T-helper 1 cell (primary cell): Measurements from ENCODE around the gene FIBP.
A peak's percentile ranks its signal among the peaks of the same experiment; 100 is the strongest.

Source experiments
- DNase-seq, 5 donors: peaks; one replicate each; pipeline ENCODE4 v3.0.0-alpha.2; 2012 to 2020

The FIBP gene

GRCh38 chr11:65869643-65870306 lies 18.5 kb downstream of the FIBP start:
- DNase-seq: no peak

- no peak for DNase-seq
Observed at GRCh38 chr11:65868907-65869306, 19.4 kb downstream of the FIBP start.

GRCh38 chr11:65868076-65868667 lies 20.1 kb downstream of the FIBP start:
- no peak for DNase-seq

DNA sequence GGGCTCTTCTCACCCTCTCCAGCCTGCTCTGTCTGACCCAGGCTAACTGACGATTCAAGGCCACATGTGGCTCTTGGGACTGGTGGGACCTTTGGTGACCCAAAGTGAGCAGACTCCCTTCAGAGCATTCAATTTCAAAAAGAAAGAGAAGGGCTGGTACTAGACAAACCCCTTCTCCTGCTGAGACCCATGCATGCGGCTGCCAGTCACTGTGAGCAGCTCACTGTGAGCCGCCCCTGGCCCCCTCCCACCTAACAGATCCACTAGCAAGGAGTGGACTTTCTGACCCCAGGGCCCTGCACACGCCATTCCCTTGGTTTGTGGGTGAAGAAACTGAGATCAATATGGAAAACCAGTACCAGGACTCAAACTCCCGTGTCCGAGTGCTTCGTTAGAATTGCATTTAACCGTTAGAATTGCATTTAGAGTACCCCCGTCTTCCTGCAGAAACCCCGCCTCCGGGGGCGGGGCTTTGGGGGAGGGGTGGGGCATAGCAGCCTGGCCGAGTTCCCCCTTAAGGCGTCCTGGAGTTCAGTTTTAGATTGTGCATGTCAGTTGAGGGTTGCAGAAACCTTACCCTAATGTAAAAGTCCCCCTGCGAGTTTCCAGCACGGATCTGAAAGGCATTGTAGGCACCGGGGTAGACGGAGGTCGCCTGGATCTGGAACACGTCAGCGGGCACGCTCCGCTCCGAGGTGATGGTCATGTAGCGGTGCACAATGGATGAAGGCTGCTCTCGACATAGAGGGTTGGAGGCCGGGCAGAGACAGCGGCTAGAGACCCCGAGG lies 20.8 kb downstream of the FIBP start:
- DNase-seq: no peak

- DNase-seq: no peak
Observed at GRCh38 chr11:65866509-65867283, 21.6 kb downstream of the FIBP start.

- DNase-seq: no peak
Observed at GRCh38 chr11:65865550-65866172, 22.6 kb downstream of the FIBP start.

GRCh38 chr11:65864706-65865471 lies 23.4 kb downstream of the FIBP start:
- DNase-seq: no peak

GRCh38 chr11:65863889-65864705 lies 24.2 kb downstream of the FIBP start:
- no peak for DNase-seq

DNA sequence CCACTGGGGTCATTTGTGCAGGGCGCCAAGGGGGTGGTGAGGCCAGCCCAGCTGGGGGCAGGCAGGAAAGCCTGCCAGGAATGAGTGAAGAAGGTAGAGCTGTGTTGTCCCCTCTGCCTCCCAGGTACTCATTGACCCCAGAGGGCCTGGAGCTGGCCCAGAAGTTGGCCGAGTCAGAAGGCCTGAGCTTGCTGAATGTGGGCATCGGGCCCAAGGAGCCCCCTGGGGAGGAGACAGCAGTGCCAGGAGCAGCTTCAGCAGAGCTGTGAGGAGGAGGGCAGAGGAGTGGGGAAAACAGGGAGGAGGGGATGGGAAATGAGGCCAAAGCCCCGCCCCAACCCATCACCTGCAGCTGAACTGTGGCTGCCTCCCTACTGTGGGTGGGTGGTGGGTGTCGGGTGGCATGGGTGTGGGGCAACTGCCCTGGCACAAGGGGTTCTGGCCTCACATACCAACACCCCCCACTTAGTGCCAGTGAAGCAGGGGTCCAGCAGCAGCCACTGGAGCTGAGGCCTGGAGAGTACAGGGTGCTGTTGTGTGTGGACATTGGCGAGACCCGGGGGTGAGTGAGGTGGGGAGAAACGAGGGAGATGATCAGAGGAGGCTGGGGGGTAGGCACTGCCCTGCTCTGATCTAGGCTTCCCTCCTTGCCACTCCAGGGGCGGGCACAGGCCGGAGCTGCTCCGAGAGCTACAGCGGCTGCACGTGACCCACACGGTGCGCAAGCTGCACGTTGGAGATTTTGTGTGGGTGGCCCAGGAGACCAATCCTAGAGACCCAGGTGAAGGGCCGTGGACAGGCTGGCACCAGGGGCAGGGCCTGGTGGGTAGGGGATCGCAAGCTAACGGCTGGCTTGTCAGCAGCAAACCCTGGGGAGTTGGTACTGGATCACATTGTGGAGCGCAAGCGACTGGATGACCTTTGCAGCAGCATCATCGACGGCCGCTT lies 25.1 kb downstream of the FIBP start:
- no peak for DNase-seq

DNA sequence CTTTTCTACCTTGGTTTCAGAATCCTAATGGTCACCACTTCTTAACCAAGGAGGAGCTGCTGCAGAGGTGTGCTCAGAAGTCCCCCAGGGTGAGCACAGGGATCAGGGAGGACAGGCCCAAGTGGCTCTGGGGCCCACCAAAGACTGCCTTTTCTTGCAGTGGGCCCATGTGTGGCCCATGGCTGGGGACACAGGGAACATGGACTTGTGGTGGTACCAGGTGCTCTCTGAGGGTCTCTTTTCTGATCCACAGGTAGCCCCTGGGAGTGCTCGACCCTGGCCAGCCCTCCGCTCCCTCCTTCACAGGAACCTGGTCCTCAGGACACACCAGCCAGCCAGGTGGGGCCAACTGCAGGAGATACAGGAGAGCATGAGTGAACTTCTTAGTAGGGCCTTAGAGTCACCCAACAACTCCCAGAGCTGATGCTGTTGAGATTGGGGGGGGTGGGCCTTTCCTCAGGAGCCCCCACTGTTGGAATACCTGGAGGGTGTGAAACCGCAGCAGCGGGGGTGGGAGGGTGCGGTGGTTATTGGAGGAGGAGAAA lies 26.0 kb downstream of the FIBP start:
- no peak for DNase-seq

DNA sequence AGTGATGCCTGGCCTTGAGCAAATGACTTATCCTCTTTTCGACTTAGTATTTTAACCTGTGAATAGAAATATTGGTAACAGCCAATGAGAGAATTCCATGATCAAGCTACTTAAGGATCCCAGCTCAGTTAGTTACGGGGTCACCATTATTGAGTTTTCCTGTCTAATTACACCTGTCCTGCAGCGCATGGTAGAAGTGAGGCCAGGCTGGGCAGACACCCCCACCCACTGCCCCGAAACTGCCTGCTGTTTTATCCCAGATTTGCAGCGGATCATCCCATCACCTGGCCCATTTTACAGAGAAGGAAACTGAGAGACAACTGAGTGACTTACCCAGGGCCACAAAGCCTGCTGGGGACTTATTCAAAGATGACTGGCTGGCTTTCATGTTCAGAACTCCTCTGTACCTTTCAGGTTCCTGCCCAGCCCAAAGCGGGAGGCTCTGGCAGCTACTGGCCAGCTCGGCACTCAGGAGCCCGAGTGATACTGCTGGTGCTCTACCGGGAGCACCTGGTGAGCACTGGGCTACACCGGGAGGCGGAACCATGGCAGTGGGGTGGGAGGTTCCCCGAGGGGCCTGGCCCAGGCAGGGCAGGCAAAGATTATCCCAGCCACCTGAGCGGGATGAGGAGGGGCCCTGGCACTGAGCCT lies 26.6 kb downstream of the FIBP start:
- DNase-seq: no peak

DNA sequence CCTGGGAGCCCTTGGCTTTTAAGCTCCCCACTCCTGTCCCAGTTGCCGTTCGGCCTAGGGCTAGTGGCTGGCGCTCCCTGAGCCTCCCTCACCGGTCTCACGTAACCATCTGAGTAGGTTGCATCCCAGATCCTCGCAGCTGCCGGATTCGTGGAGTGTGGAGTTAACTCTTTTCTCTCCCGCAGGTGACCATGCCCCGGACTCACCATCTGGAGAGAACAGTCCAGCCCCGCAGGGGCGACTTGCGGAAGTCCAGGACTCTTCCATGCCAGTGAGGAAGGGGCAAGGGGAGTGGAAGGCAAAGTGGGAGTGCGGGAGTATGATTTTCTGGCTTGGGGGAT lies 27.1 kb downstream of the FIBP start:
- no peak for DNase-seq

- DNase-seq: peak; percentile 86 to 96 (median 92)
Observed at GRCh38 chr11:65860278-65861164, 27.8 kb downstream of the FIBP start, which contains the start of gene MUS81. Gene MUS81, plus strand, starts transcription at chr11:65860433. Its CDS starts 321 bp downstream, at chr11:65860754.

DNA sequence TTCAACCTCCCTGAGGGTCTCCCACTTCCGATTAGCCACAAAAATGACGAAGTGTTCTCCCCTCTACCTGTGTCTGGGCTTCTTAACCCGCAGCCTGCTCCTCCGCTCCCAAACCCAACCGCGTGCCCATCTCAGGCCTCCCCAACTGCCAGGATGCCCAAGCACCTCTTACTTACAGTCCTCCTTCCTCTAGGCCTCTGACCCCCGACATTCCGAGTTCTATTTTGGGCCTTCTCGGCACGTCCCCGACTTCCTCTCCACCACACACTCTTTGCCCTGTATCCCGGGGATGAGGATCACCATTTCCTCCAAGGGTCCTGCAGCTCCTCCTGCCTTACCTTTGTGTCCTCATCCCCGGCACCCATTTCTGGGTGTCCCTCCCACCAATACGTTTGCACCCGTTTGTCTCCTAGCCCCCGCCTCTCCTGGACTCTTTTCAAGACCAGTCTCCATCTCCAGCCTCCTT lies 28.4 kb downstream of the FIBP start:
- no peak for DNase-seq

DNA sequence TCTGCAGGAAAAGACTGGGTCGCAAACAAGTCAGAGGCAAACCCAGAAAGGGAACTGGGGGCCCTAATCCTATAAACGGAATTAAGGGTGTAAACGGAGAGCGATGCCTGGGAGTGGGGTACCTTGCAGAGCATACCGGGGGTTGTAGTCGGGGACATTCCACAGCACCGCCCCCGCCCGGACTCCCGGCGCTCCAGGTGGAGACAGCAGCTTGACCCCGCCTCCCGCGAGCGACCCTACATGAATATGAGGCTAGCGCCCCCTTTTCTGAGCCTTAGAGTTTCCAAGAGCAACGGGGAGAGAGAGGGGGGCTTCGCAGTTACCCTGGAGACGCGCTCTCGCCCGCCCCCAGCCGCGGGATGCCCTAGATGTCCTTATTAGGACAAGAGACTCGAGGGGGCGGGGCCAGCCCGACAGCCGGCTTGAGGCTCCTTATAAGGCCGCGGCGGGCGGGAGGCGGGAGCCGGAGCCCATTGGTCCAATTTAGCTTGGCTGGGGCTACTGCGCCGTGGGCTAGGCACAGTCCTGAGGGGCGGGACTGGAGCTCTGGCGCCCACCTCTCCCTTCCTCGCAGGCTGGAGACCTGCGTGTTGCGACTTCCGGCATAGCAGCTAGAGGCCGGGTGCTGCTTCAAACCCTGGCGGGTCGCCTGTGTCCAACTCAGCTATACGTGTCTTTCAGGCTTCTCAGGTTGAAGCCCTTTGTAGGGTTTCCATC lies 29.0 kb downstream of the FIBP start:
- peak; percentile 94 to 99 (median 94) for DNase-seq

DNA sequence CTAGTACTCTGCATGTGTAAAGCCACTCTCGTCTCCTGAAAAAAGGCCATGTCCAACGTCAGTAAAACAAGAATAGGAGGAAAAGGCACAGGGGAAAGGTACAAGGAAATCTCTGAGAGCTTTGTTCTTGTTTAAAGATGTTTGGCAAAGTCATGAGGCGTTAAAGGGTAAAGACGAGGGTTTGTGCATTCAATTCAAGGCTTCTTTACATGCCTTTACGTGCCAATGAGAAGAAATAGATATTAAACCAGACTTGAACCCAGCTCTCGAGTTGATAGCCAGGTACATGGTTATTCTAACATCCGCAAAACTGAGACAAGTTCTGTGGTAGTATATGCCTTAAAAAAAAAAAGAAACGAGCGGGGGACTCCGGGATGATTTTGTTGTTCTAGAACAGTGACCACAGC lies 29.6 kb downstream of the FIBP start:
- no peak for DNase-seq
